Measurements from ENCODE around the gene VGLL4.
"Not testable (repeated sequence)": the region's sequence is repeated elsewhere in the genome, so short reads cannot be mapped to it uniquely, and the experiment has no call there.

Gene VGLL4

DNA sequence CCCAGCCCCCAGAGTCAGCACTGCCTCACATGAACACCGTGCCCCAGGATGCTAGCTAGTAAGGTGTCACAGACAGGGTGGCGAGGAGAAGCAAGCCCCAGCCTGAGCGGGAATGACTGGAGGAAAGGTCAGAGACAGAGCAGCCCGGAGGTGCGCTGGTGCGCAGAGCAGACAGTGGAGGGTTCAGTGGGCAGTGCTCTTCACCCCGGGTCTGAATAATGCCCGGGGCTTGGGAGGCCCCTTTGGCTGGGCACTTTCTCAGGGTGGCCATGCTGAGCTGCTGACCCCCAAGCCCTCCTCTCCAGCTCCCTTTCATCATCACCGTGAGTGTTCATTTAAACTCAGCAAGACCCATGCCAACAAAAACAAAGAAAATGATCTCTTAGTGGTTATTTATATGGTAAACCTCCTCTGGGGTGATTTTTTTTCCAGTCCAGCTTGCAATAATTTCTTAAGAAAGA, 110.8 kb downstream of the VGLL4 start:
- DNase-seq (ENCODE audit: low read depth), result no peak

DNA sequence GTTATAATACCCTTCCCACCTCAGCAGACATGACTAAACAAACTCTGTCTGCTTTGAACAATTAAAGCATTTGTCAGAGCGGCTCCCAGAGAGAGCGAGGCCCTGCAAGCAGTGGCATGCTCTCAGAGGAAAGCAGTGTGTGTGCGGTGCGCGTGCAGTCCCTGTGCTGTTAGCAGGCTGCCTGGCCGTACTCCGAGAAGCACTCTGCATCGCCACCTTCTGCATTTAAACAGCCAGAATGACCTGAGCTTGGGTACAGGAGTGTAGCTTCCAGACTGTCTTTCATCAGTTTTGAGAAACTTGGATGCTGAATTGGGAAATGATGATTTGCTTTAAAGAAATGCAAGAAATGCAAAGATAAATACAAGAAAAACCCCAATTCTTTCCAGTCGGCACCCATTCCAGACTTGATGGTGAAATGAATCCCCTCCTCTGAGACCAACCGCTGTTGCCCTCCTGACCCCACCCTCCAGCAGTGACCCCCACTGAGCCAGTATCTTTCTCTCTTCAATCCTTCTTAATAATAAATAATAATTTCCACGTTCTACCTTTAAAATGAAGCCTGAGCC, 113.5 kb downstream of the VGLL4 start:
- peak; percentile 87 for DNase-seq (ENCODE audit: low read depth)

DNA sequence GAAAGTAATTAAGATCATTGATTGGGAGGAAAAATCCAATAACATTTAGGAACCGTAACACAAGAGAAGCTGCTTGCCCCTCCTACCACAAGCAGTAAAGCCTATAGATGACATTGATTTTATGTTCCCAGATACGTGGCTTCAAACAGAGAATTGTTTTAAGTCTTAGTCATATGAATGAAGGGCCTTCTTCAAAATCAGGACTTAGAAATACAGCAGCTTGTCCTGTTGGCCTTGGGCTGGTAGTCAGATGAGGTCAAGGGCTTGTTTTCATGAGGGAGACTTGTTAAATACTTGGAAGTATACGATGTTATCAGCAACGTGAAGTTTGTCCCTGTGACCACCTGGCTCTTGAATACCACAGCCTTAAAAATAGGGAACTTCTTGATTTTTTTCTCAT, 114.4 kb downstream of the VGLL4 start:
- DNase-seq (ENCODE audit: low read depth), result no peak

DNA sequence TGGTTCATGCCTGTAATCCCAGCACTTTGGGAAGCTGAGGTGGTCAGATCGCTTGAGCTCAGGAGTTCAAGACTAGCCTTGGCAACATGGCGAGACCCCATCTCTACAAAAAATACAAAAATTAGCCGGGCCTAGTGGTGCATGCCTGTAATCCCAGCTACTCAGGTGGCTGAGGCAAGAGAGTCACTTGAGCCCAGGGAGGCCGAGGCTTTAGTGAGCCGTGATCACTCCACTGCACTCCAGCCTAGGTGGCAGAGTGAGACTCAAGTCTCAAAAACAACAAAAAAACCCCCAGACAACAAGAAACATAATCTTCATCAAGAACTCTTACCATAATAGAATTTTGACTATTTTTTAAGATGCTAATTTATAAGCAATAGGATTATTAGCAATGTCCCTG, 117.6 kb downstream of the VGLL4 start:
- not testable (repeated sequence) for DNase-seq (ENCODE audit: low read depth)

DNA sequence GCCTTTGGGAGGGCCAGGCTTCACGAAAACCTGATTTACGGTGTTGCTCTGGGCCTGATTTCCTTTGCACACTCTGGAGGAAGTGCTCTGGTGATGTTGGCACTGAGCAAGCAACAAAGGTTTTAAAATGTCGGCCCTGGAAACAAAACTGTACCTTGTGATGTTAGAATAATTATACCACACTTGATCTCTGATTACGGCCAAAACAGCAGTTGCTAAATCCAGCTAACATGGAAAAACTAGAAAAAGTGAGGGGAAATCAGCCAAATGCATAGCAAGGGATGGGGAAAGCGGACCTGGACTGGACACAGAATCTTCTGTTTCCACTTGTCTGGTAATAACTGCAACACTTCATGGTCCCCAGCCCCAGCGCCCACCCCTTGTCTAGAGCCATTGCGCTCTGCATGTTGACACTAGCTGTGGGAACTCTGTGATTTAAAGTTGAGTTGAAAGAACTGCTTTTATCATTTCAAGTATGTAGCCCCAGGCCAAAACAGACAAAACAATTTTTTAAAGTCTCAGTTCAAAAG, 120.1 kb downstream of the VGLL4 start:
- no peak for DNase-seq (ENCODE audit: low read depth)

DNA sequence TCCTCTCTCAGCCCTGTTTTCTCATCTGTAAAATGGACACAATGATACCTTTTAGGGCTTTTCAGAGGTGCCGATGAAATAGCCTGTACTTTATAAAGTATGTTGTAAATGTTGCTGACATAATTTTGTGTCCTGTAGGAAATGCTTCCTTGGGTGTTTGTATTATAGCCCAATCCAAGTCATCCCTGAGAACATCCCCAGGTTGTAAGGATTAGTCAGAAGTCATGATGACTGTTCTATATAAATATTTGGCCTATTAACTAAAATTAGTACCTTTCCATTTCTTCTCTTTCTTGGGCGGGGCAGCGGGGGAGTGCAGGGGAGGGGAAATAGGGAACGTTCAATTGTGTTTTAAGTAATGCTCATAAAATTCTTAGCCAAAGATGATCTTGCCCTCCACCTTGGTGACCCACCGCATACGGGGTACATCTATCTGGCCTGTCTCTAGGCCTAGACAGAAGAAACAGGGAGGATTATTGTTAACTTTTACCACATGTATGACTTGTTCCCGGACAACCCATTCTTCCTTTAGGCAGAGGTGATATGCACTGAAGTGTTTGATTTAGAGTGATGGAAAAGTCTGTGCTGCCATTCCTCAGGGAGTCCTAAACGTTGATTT, 120.7 kb downstream of the VGLL4 start:
- DNase-seq (ENCODE audit: low read depth), result no peak

DNA sequence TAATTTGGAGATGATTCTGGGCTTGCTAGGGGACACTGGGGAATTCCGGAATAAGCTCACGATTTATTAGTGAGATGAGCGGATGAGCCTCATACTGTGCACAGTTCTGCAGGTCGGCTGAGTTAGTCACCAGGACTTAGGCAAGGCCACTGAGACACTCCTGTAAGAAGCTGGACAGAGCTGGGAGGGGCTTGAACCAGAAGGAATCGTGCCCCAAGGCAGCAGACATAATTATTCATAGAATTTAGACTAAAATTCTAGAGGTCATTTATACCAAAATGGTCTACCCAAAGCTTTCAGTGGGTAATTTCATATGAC, 121.4 kb downstream of the VGLL4 start:
- no peak for DNase-seq (ENCODE audit: low read depth)

DNA sequence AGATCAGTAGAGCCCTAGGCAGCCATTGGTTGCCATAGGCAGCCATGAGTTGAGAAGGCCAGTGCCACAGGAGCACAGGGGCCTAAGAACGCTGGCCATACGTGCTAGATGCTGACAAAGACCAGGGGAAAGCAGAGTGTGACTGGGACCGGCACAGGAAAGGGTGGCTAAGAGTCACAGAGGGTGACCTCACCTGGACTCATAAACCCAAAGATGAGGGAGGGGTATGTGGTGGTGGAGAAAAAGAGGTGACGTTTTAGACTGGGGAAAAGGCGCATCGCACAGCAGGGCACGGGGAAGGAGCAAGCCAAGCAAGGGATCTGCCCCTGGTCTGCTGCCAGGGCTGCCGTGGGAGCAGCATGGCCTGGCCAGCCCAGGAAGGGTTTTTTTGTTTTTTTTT, 122.5 kb downstream of the VGLL4 start:
- no peak for DNase-seq (ENCODE audit: low read depth)

DNA sequence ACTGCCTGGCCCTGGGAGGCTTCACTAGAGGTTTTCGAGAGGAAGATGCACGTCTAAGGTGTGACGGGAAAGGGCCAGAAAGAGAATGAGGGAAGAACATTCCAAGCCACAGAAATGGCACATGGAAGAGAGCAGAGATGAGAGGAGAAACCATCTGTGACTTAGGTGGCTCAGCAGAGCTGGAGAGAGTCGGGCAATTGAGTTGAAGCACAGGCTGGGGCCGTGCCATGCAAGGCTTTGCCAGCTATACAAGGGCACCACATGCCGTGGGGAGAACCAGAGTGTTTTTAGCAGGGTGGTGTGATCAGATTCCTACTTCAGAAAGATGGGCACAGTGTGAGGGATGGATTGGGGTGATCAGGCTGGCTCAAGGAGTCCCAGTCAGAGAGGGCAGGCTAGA, 126.1 kb downstream of the VGLL4 start:
- no peak for DNase-seq (ENCODE audit: low read depth)

DNA sequence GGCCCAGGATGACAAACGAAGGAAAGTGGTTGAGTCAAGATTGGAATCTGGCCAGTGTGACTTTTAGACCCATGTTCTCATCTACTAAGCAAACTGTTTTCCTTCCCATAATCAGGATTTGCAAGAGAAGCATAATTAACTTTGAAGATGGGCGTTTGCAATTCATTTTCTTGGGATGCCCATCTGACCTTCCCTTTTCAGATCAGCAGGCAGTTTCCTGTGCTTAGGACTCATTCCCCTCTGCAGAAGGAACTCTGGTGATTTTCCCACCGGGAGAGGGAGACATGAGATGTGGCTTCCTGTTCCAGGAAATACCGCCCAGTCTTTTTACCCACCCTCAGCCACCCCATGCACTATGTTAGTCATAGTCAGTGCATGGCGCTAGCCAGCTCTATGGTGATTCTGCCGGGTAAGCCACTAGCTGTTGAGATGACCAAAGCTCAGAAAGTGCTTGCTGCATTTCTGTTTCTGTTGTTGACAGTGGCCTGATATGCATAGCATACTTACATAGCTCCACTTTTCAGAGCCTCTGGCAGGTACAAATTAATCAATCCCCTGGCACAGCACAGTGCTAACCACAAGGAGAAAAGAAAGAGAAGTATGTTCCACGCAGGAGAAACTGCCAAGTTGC, 129.4 kb downstream of the VGLL4 start:
- DNase-seq (ENCODE audit: low read depth), result peak; percentile 73

DNA sequence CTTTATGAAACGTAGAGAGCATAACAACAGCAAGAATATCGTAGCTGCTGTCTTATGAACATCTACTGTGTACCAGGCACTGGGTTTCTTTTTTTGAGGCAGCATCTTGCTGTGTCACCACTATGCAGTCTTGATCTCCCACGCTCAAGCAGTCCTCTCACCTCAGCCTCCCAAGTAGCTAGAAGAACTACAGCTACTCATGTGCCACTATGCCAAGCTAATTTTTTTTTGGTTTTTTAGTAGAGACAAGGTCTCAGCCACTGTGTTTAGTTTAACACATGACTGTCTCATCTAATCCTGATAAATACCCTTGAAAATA, 129.9 kb downstream of the VGLL4 start:
- no peak for DNase-seq (ENCODE audit: low read depth)

DNA sequence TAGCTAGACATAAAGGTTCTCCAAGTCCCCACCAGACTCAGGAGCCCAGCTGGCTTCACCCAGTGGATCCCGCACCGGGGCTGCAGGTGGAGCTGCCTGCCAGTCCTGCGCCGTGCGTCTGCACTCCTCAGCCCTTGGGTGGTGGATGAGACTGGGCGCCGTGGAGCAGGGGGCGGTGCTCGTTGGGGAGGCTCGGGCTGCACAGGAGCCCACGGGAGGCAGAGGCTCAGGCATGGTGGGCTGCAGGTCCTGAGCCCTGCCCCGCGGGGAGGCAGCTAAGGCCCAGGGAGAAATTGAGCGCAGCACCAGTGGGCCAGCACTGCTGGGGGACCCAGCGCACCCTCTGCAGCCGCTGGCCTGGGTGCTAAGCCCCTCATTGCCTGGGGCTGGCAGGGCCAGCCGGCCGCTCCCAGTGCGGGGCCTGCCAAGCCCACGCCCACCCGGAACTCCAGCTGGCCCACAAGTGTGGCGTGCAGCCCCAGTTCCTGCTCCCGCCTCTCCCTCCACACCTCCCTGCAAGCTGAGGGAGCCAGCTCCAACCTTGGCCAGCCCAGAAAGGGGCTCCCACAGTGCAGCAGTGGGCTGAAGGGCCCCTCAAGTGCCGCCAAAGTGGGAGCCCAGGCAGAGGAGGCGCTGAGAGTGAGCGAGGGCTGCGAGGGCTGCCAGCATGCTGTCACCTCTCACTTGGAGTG, 130.4 kb downstream of the VGLL4 start:
- not testable (repeated sequence) for DNase-seq (ENCODE audit: low read depth)

DNA sequence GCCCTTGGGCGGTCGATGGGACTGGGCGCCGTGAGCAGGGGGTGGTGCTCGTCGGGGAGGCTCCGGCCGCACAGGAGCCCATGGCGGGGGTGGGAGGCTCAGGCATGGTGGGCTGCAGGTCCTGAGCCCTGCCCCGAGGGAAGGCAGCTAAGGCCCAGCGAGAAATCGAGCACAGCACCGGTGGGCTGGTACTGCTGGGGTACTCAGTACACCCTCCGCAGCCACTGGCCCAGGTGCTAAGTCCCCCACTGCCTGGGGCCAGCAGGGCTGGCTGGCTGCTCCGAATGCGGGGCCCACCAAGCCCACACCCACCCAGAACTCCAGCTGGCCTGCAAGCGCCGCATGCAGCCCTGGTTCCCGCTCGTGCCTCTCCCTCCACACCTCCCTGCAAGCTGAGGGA, 132.1 kb downstream of the VGLL4 start:
- DNase-seq (ENCODE audit: low read depth), result not testable (repeated sequence)

DNA sequence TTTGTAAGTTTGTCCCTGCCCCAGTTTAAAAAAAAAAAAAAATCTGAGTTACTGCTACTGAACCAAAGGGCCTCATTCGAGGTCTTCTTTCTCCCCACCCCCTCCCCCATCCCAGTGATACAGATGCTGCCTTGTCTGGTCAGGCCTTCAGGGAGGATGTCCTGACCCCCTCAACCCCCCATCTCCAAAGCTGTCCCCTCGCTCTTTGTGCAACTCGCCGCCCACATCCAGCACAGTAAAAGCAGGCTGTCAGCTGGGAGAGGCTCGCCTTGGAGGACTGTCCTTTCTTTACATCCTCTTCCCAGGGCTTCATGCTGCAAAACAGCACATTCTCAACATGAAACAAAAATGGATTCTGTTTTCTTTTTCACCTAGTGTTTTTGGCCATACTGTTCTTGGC, 133.4 kb downstream of the VGLL4 start:
- DNase-seq (ENCODE audit: low read depth), result no peak

DNA sequence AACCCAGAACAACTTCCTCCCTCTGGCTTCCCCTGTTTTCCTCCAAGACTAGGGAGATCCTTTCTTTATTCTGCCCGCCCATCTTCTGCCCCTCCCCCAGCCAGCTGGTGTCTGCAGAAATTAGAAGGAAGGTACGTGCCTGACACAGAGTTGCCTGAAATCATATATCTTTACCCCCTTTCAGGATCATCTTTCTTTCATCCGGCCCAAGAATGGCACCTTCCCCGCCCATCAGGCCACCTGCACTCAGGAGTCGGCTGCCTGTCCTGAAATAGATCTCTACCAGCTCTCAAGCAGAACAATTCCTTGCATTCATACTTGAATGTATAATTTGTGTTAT, 133.7 kb downstream of the VGLL4 start:
- DNase-seq (ENCODE audit: low read depth), result no peak

DNA sequence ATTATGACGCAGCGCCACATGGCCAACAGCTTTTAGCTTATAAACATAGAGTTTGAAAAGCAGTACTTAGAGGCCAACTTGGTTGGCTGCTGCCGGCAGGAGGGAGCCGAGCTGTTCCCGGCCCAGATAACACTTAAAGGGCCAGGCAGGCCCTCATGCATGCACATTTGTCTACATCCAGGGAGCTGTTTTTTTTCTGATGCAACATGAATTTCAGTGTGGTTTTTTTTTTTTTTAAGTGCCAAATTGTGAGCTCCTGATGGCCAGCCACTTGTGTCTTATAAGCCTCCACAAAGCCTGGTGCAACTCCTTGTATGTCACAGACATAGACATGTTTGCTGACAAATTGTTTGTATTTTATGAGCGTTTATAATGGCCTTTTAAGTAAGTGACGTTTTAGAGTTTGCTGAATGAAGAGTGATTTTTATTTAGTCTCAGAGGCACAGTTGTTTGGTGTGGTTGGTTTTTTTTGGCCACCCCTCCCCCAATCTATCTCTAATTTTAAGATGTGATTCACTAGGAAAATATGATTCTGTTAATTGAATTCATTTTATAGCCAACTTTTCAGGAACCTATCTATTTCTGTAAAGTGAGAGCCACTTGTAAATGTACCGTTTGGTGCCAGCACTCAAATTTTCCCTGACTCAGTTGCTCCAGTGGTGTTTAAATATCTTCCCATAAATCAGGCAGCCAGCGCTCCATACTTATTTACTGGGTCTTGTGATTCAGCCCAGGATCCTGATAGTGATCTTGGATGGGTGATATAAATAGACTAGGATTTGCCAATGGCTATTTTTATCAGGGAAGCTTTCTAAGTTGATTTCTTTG, 134.3 kb downstream of the VGLL4 start:
- DNase-seq (ENCODE audit: low read depth), result no peak

DNA sequence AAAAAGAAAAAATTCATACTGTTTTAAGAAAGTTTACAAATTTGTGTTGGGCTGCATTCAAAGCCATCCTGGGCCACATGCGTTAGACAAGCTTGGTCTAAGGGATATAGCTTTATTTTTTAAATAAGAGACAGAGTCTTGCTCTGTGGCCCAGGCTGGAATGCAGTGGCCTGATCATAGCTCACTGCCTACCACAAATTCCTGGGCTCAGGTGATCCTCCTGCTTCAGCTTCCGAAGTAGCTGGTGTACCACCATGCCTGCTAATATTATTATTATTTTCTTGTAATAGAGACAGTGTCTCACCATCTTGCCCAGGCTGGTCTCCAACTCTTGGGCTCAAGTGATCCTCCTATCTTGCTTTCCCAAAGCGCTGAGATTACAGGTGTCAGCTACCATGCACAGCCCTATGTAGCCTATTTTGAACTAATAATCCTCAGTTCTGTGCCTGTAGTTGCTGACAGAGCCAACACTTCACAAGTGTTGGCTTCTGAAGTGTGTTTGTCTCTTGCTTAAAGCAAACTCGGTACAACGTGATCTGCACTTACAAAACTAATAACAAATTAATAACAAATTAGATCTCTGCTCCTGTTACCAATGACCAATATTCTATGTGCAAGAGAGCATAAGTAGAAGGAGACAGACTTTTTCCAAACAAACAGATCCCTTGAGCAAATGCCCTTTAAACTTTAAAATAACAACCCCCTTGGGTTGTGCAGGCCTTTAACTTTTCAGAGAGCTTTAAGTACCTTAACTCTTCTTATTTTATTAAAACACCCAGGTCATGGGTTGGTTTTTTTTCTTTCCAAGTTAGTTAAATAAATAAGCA, 135.2 kb downstream of the VGLL4 start:
- no peak for DNase-seq (ENCODE audit: low read depth)

DNA sequence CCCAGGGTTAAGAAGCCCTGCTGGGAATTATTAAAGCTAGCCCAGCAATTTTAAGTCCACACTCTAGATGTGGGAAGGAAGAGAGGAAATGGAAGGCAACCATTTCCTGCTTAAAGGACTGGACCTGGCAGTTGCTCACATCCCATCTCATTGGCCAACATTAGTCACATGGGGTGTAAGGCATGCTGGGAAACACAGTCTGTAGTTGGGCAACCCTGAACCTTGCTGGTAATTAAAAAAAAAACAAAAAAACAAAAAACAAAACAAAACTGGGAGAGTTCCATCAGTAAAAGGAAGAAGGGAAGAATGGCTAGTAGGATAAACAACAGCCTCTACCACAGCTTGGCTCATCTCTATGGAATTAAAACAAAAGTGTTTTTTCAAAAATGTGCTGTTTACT, 136.0 kb downstream of the VGLL4 start:
- no peak for DNase-seq (ENCODE audit: low read depth)
